Esophagus muscularis mucosa (tissue), 4 donors: Measurements from ENCODE around the gene C2CD4C. TPM values are rescaled to one million over a fixed set of nuclear protein-coding genes. Genes with fewer than 3 reads are reported as not detected.

ENCODE experiments used
- DNase-seq: peaks from one replicate; pipeline ENCODE4 v3.0.0-alpha.2; 2017; ENCODE audit errors: extremely low spot score
- H3K27ac ChIP-seq, 4 donors: fragments of 200-600 bp; sonication (generic); replicated peaks in 1 of 4; 1 replicate in 3 of 4; 2 replicates in 1 of 4; pipeline ENCODE4 v1.5.1; 2016 to 2019; ENCODE audit warnings: mild to moderate bottlenecking in 1 of 4
- H3K27me3 ChIP-seq, 4 donors: fragments of 200-600 bp; sonication (generic); one replicate each; pipeline versions ENCODE4 v1.5.1 to v1.6.0; 2016 to 2019
- H3K36me3 ChIP-seq, 4 donors: fragments of 200-600 bp; sonication (generic); one replicate each; pipeline ENCODE4 v1.5.1; 2016 to 2019
- H3K4me1 ChIP-seq, 4 donors: fragments of 200-600 bp; sonication (generic); one replicate each; pipeline ENCODE4 v1.5.1; 2016 to 2019
- H3K4me3 ChIP-seq, 4 donors: fragments of 200-600 bp; sonication (generic); 1 replicate in 2 of 4; 2 replicates in 2 of 4; pipeline ENCODE4 v1.5.1; 2016 to 2019; ENCODE audit warnings: mild to moderate bottlenecking in 4 of 4, moderate library complexity in 1 of 4
- H3K9me3 ChIP-seq, 4 donors: fragments of 200-600 bp; sonication (generic); 1 replicate in 3 of 4; 2 replicates in 1 of 4; pipeline ENCODE4 v1.5.1; 2016 to 2019
- CTCF ChIP-seq, 3 experiments: fragments of 200-600 bp in 2 of 3; fragments of 450-650 bp in 1 of 3; sonication (generic) in 2 of 3; IDR thresholded peaks; one replicate each; pipeline ENCODE4 v1.5.1; 2017 to 2019; ENCODE audit warnings: antibody characterized with exemption in 3 of 3, mild to moderate bottlenecking in 2 of 3, moderate library complexity in 1 of 3
- EP300 ChIP-seq: sonication (generic); formaldehyde crosslinking; IDR thresholded peaks from one replicate; pipeline ENCODE4 v1.6.1; 2017; ENCODE audit warnings: antibody characterized with exemption
- POLR2A ChIP-seq: fragments of 450-650 bp; IDR thresholded peaks from one replicate; pipeline ENCODE4 v1.6.1; 2017; ENCODE audit warnings: antibody characterized with exemption, moderate library complexity, mild to moderate bottlenecking, low read depth
- POLR2AphosphoS5 ChIP-seq, 2 donors: sonication (generic); formaldehyde crosslinking; IDR thresholded peaks; one replicate each; pipeline ENCODE4 v1.6.1; 2017; ENCODE audit warnings: antibody characterized with exemption in 2 of 2
- WGBS: methylation state at CpG from one replicate; pipeline ENCODE4 v1.1.5; 2018; 5-methylcytosine and 5-hydroxymethylcytosine counted together
- intact Hi-C: fragments of 100-400 bp; cut with DNase I; formaldehyde crosslinking; loops from one replicate; pipeline ENCODE4 v1.15.1; 2023
- total RNA-seq, 4 donors: library from RNA; depleted of rRNA; stranded (reverse); fragments of >200 nt; gene quantifications; one replicate each; pipeline versions ENCODE4 v1.1.0 to v1.2.1, GENCODE V29; 2016

C2CD4C gene
- total RNA-seq, 4 donors from 2014 or later: 0.46 to 3.7 (median 1.7) TPM

GRCh38 chr19:367963-368629 lies 40.9 kb downstream of the C2CD4C start:
- H3K4me1 ChIP-seq: peaks cover 7 to 12% (median 10%) of the 10 kb centered on the region in 4 donors
- WGBS: 68% methylated on average over 20 of the region's 22 CpGs
- no peak overlapping the region for H3K27ac ChIP-seq
- no peak for TF ChIP-seq POLR2AphosphoS5 (IDR thresholded peaks at IDR 0.05)
- DNase-seq: no peak
- no peaks in the 10 kb centered on the region for H3K9me3 ChIP-seq
- H3K4me3 ChIP-seq: no peak overlapping the region
- no peaks in the 10 kb centered on the region for H3K36me3 ChIP-seq
- H3K27me3 ChIP-seq: peaks cover 0 to 58% (median 0%) of the 10 kb centered on the region in 4 donors
- intact Hi-C loops: no loop called here

- intact Hi-C loops: no loop called here
- H3K27ac ChIP-seq: no peak overlapping the region
- H3K4me1 ChIP-seq: peaks cover 6 to 9% (median 7%) of the 10 kb centered on the region in 4 donors
- no peaks in the 10 kb centered on the region for H3K9me3 ChIP-seq
- no peaks in the 10 kb centered on the region for H3K36me3 ChIP-seq
- peaks cover 0 to 56% (median 0%) of the 10 kb centered on the region in 4 donors for H3K27me3 ChIP-seq
- 95% methylated on average over 4 of the region's 14 CpGs for WGBS
- no peak for DNase-seq
- TF ChIP-seq CTCF (IDR thresholded peaks at IDR 0.05) (no peak), POLR2AphosphoS5 (IDR thresholded peaks at IDR 0.05) (no peak), POLR2A (no peak)
- H3K4me3 ChIP-seq: no peak overlapping the region
Measured at GRCh38 chr19:367561-367960, 41.4 kb downstream of the C2CD4C start.

GRCh38 chr19:366951-367350 lies 42.0 kb downstream of the C2CD4C start:
- peaks cover under 1 to 5% (median under 1%) of the 10 kb centered on the region in 4 donors for H3K4me1 ChIP-seq
- no peaks in the 10 kb centered on the region for H3K36me3 ChIP-seq
- DNase-seq: no peak
- H3K4me3 ChIP-seq: no peak overlapping the region
- peaks cover 0 to 56% (median 0%) of the 10 kb centered on the region in 4 donors for H3K27me3 ChIP-seq
- no peaks in the 10 kb centered on the region for H3K9me3 ChIP-seq
- intact Hi-C loops: no loop called here
- TF ChIP-seq EP300 (no peak), POLR2A (no peak), POLR2AphosphoS5 (IDR thresholded peaks at IDR 0.05) (no peak), CTCF (IDR thresholded peaks at IDR 0.05) (no peak)
- 81% methylated on average over 8 of the region's 8 CpGs for WGBS
- no peak overlapping the region for H3K27ac ChIP-seq

GRCh38 chr19:366205-366783 lies 42.7 kb downstream of the C2CD4C start:
- Histone ChIP-seq H3K36me3 (no peaks in the 10 kb centered on the region), H3K27ac (no peak overlapping the region), H3K4me3 (no peak overlapping the region), H3K9me3 (no peaks in the 10 kb centered on the region), H3K27me3 (peaks cover 0 to 52% (median 0%) of the 10 kb centered on the region in 4 donors), H3K4me1 (no peaks in the 10 kb centered on the region)
- intact Hi-C loops: no loop called here
- TF ChIP-seq POLR2AphosphoS5 (IDR thresholded peaks at IDR 0.05) (no peak), EP300 (no peak), POLR2A (no peak), CTCF (IDR thresholded peaks at IDR 0.05) (no peak)
- WGBS: 91% methylated on average over 17 of the region's 17 CpGs
- no peak for DNase-seq

- 77% methylated on average over 17 of the region's 17 CpGs for WGBS
- no peaks in the 10 kb centered on the region for H3K9me3 ChIP-seq
- intact Hi-C loops: no loop called here
- H3K27ac ChIP-seq: no peak overlapping the region
- H3K4me1 ChIP-seq: no peaks in the 10 kb centered on the region
- TF ChIP-seq EP300 (no peak), POLR2AphosphoS5 (IDR thresholded peaks at IDR 0.05) (no peak), CTCF (IDR thresholded peaks at IDR 0.05) (no peak), POLR2A (no peak)
- no peak overlapping the region for H3K4me3 ChIP-seq
- peaks cover 0 to 52% (median 0%) of the 10 kb centered on the region in 4 donors for H3K27me3 ChIP-seq
- no peaks in the 10 kb centered on the region for H3K36me3 ChIP-seq
- DNase-seq: no peak
Measured at GRCh38 chr19:364496-365287, 44.3 kb downstream of the C2CD4C start.
